Dermis blood vessel endothelial cell (primary cell): Measurements from ENCODE around the gene SWSAP1. TPM values are rescaled to one million over a fixed set of nuclear protein-coding genes. Genes with fewer than 3 reads are reported as not detected.
"Not testable (repeated sequence)": the region's sequence is repeated elsewhere in the genome, so short reads cannot be mapped to it uniquely, and the experiment has no call there.

Experiments
- DNase-seq: peaks from one replicate; pipeline ENCODE4 v3.0.0; 2010
- total RNA-seq: library from RNA; depleted of rRNA; stranded (reverse); fragments of >200 nt; gene quantifications from 2 replicates; pipeline ENCODE4 v1.2.3, GENCODE V29; 2014

SWSAP1 gene
- 0.79 and 0.85 TPM in 2 replicates for total RNA-seq

- peak; percentile 100 for DNase-seq
Observed at GRCh38 chr19:11374433-11375142, at the start of gene SWSAP1. SWSAP1 (plus strand) TSS chr19:11374666; CDS start chr19:11374681, 15 bp downstream.

- no peak for DNase-seq
Observed at GRCh38 chr19:11324748-11325389, 49.6 kb upstream of the SWSAP1 start.

- DNase-seq, result no peak
Observed at GRCh38 chr19:11325544-11325943, 48.9 kb upstream of the SWSAP1 start.

- no peak for DNase-seq
Observed at GRCh38 chr19:11330127-11330526, 44.3 kb upstream of the SWSAP1 start.

GRCh38 chr19:11331502-11331901, 43.0 kb upstream of the SWSAP1 start:
- DNase-seq, result no peak

GRCh38 chr19:11332822-11333221, 41.6 kb upstream of the SWSAP1 start:
- DNase-seq, result no peak

- DNase-seq, result peak; percentile 11
Observed at GRCh38 chr19:11333838-11334237, 40.6 kb upstream of the SWSAP1 start.

- DNase-seq, result no peak
Observed at GRCh38 chr19:11335449-11336146, 38.9 kb upstream of the SWSAP1 start.

GRCh38 chr19:11337080-11337479, 37.4 kb upstream of the SWSAP1 start:
- no peak for DNase-seq

- no peak for DNase-seq
Observed at GRCh38 chr19:11338121-11338520, 36.3 kb upstream of the SWSAP1 start.

GRCh38 chr19:11338569-11339253, 35.8 kb upstream of the SWSAP1 start:
- DNase-seq, result no peak

GRCh38 chr19:11339254-11340098, 35.0 kb upstream of the SWSAP1 start, which contains the start of gene RAB3D:
RAB3D (minus strand) TSS chr19:11339657; CDS start chr19:11337399, 2,258 bp downstream.
- peak; percentile 89 for DNase-seq

GRCh38 chr19:11340099-11340467, 34.4 kb upstream of the SWSAP1 start:
- not testable (repeated sequence) for DNase-seq

GRCh38 chr19:11342429-11342828, 32.0 kb upstream of the SWSAP1 start:
- no peak for DNase-seq

- DNase-seq, result peak; percentile 16
Observed at GRCh38 chr19:11345122-11345803, 29.2 kb upstream of the SWSAP1 start.

GRCh38 chr19:11346104-11346940, 28.1 kb upstream of the SWSAP1 start, which contains the start of the genes CCDC159 and TMEM205:
CCDC159 (plus strand) TSS chr19:11346519; CDS start chr19:11346607, 88 bp downstream.
TMEM205 (minus strand) TSS chr19:11346268; CDS start chr19:11345619, 649 bp downstream.
- peak; percentile 99 for DNase-seq

- no peak for DNase-seq
Observed at GRCh38 chr19:11347546-11348039, 26.9 kb upstream of the SWSAP1 start.

GRCh38 chr19:11349171-11349570, 25.3 kb upstream of the SWSAP1 start:
- DNase-seq, result no peak

- not testable (repeated sequence) for DNase-seq
Observed at GRCh38 chr19:11354102-11354501, 20.4 kb upstream of the SWSAP1 start.
